HG02588 (cell line): ENCODE measurements around the gene CTDP1.
A peak's percentile ranks its signal among the peaks of the same experiment; 100 is the strongest.

Experiments used
- ATAC-seq: cut with Tn5 transposase; IDR thresholded peaks from one replicate; pipeline ENCODE4 v1.9.1; 2021; ENCODE audit warnings: mild to moderate bottlenecking, moderate library complexity; ENCODE audit not compliant: unreplicated experiment

CTDP1 gene

GRCh38 chr18:79644006-79644665 is 35.5 kb upstream of the CTDP1 start:
- peak; percentile 82 for ATAC-seq

GRCh38 chr18:79644666-79645057 is 34.9 kb upstream of the CTDP1 start:
- no peak for ATAC-seq

GRCh38 chr18:79645291-79645983 is 34.2 kb upstream of the CTDP1 start:
- no peak for ATAC-seq

DNA sequence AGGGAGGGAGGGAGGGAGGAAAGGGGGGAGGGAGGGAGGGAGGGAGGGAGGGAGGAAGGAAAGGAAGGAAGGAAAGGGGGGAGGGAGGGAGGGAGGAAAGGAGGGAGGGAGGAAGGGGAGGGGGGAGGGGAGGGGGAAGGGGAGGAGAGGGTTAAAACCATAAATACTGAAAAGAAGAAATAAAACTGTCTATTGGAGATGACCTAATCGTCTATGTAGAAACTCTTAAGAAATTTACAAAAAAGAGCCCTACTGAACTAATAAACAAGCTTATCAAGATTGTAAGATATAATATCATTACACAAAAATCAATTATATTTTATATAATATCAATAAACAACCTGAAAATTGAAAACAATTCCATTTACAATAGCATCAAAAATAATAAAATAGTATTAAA is 32.3 kb upstream of the CTDP1 start:
- ATAC-seq: no peak

DNA sequence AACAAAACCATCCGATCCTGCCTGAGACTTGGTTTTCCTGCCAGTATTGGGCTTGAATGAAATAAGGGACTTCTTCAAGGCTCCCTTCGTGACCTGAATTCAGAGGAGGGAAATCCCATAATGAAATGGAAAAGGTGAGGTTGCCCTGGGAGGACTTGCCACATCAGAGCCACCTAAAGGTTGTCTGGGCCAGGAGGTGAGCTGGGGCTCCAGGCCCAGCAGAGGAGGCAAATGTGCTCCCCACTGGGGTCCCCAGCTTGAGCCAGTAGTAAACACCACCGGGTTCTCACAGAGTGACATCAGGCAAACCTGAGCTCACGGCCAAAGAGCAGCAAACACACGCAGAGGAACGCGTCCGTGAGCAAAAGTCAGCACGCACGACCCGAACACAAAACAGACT is 28.6 kb upstream of the CTDP1 start:
- ATAC-seq: no peak

DNA sequence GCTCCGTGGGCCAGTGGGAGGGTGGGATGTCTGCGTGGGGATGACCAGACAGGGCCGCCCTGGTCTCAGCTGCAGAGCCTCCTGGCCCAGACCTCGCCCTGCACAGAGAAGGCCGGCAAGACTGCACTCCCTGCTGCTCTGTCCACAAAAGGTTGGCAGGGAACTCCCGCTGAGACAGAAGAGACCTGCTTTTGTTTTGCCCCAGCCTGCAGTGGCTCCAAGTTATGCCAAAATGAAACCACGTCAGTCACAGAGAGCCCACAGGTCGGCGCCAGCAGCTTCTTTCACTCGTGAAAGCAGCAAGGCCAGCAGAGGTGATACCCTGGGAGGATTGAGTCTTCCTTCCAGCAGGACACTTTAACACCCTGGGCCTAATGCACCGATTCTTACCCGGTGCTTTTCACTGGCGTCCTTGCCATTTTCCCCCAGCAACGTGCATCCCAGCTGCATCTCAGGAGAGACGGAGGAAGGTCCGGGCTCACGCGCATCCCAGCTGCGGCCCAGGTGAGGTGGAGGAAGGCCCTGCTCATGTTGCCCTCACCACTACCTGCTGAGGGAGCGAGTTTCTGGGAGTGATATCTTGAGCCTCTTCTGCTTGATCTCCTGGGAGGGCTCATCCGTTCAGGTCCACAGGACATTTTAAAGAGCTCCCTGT is 22.1 kb upstream of the CTDP1 start:
- no peak for ATAC-seq

- ATAC-seq: no peak
Measured at GRCh38 chr18:79658366-79658765, 21.2 kb upstream of the CTDP1 start.

GRCh38 chr18:79659733-79660132 is 19.9 kb upstream of the CTDP1 start:
- no peak for ATAC-seq

DNA sequence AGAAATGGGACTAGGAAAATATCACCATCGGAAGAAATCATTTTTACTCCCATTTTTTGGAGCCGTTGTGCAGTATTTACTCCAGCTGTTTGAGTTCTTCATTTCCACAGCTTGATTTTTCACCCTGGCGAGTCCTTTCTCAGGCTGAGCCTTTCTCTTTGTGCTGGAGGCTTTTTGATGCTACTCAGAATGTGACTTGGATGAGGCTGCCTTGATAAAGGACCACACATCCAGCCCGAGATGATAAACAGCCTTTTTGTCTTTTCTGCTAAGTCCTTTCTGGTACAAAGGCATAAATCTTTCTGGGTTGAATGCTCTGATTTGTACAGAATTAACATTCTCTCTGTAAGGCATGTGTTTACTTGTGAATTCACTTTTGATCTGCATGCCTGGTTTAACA is 17.6 kb upstream of the CTDP1 start:
- no peak for ATAC-seq

DNA sequence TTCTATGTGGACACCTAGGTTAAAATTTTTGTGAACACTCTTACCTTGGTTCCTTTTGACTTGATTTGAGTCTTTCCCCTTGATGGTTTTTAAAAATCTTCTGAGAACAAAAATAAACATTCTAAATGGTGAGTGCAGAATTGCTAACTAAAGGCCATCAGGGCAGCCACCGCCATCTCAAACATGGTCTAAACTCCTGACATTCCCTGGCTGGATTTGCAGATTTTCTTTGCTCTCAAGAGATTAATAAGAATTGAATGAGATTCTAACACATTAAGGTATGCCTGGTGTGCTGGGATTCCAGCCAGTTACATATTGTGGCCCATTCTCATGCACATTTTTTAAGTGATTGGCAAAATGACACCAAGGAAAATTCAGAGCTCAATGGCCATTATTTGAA is 17.2 kb upstream of the CTDP1 start:
- no peak for ATAC-seq

GRCh38 chr18:79664525-79665125 is 15.0 kb upstream of the CTDP1 start:
- ATAC-seq: no peak

DNA sequence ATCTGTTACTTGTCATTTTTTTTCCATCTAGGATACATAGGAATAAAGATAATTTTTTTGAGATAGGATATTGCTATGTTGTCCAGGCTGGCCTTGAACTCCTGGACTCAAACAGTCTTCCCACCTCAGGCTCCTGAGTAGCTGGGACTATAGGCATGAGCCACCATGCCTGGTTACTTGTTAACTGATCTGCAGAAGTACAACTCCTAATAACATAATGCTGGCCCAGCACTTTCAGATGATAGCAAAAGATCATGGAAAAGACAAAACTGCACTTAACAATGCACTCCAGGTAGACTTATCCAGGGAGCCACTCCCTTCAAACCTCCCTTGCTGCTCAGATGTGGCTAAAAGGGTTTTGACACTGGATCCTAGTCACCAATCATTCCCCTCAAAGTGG is 11.4 kb upstream of the CTDP1 start:
- ATAC-seq: no peak

DNA sequence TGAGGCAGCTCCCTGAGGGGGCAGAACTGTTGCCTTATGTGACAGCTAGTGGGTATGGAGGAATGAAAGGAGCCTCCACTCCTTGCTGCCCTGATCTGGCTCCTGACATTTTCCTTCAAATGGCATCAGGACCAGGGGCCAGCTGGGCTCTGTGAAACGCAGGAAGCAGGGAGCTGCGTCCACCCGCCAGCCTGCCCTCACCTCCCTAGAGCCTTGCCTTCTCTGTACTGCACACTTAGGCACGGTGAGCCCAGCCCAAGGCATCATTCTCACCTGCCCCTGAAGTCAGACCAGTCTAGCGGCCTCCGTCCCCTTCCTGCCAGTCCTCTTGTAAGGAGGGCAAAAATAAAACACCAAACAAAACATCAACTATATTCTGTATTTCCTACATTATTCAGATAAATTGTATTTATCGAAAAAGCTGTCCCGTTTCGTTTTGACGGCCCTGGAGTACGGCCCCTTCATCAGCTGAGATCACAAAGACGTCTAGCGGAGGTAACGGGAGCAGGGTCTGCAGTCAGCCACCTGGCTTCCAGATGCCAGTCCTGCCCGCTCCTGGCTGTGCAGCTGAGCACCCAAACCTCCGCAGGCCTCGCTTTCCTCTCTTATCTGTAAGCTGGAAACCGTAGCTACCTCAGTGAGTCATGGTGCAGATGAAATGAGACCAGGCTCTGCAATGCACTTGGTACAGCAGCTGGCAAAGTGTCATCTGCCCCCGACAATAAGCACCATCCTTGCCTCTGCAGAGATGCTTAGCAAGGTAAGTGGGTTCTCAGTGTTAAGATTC is 6.9 kb upstream of the CTDP1 start:
- ATAC-seq: no peak

DNA sequence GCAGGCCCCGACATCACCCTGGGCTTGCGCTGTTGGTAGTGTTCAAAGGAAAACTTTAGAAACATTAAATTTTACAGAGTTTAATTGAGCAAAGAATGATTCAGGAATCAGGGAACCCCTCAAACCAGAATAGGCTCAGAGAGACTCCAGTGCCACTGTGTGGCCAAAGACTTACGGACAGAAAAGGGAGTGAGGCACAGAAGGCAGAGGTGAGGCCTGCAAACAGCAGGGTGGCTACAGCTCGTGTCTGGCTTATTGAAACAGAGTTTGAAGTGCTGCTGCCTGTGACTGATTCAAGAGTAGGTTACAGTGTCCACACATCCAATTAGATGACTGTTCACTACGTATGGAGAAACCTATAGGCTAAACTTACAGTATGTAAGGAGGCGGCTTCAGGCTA is 2.4 kb upstream of the CTDP1 start:
- ATAC-seq: no peak

- no peak for ATAC-seq
Measured at GRCh38 chr18:79677840-79678239, 1.8 kb upstream of the CTDP1 start.

DNA sequence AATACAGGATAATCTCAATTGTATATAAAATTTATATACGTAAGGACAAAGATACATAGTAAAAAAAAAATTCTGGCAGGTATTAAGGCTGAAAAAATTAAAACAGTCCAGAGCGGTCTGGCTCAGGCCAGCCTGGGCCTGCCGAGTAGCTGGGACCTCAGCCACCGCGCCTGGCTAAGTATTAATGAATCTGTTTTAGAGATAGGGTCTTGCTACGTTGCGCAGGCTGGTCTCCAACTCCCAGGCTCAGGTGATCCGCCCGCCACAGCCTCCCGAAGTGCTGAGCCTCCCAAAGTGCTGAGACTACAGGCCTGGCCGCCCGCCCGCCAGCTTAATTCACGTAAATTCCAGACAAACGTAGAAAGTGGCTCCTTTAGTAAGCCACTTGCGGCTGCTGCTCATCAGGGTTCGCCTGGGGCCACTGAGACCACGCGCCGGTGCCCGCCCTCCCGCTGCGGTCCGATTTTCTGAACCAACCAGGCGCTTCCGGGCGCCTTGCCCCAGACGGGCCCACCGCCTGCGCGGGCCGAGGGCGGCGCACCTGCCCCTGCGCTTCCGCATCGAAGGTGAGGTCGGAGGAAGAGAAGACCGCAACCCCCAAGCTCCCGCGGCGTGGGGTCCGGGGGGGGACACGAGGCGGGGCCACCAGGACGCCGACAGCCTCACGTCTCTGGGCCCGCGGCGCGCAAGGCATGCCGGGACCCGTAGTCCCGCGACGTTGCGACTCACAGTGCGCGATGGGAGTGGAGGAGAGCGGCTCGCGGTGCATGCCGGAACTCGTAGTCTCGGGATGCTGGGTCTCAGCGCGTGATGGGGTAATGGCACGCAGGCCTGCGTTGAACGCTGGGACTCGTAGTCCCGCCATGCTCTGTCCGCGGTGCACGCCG is 695 bp upstream of the CTDP1 start:
- peak; percentile 93 for ATAC-seq

GRCh38 chr18:79680100-79680879 is 687 bp downstream of the CTDP1 start:
- no peak for ATAC-seq

DNA sequence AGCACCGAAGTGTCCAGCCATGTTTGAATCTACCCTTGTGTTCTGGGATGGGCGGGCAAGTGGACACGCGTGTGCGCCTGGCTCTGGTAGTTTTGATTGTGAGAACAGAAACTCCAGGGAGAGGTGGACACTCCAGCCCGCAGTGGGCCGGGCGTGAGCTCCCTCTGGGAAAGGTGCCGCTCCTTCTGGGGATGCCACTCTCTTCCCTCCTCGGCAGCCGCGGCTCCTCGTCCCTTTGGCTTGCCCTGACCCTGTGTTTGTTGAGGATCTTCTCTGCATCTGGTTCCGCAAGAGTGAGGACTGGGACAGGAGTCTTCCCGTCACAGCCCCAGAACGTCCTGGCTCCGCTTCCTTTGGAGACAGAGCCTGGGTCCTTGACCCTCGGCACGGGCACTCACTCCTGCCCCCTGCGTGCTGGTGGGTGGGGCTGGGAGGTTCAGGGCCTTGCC is 1.3 kb downstream of the CTDP1 start:
- no peak for ATAC-seq
